ENCODE data around the gene CGB2. TPM values are rescaled to one million over a fixed set of nuclear protein-coding genes. Genes with fewer than 3 reads are reported as not detected.

CGB2 gene
- total RNA-seq, 1 experiment from 2014 or later: 0.77 TPM

GRCh38 chr19:48982280-48982679, 49.4 kb upstream of the CGB2 start:
- H4K20me1 ChIP-seq (ENCODE audit: control insufficient read depth, insufficient read depth, insufficient read length): no peaks in the 10 kb centered on the region
- DNase-seq: no peak
- no peaks in the 10 kb centered on the region for H3K23me2 ChIP-seq (ENCODE audit: insufficient read length, low read depth, low read length, poor library complexity, severe bottlenecking)
- no peaks in the 10 kb centered on the region for H3K27me3 Mint-ChIP-seq (ENCODE audit: low read depth)
- no peaks in the 10 kb centered on the region for H3K27me3 ChIP-seq (ENCODE audit: insufficient read depth, low read length)
- H3K9me3 Mint-ChIP-seq: no peaks in the 10 kb centered on the region; a peak in 1 of 5 replicates
- H3T11ph ChIP-seq (ENCODE audit: low read length): no peak overlapping the region
- H2BK15ac ChIP-seq (ENCODE audit: low read depth, low read length): no peak overlapping the region
- no peak overlapping the region for H3K27ac ChIP-seq (ENCODE audit: insufficient read length, low read depth, low read length)
- H3K9me3 ChIP-seq (ENCODE audit: control insufficient read depth, low read depth, low read length): no peaks in the 10 kb centered on the region
- no peak overlapping the region for H2BK120ac ChIP-seq (ENCODE audit: low read depth, low read length, poor library complexity, severe bottlenecking)
- peaks cover 22 to 67% (median 51%) of the 10 kb centered on the region in 3 experiments for H3K36me3 Mint-ChIP-seq (ENCODE audit: insufficient read depth in 1 of 3, low read depth in 3 of 3)
- H3K4me2 ChIP-seq (ENCODE audit: insufficient read depth, insufficient read length, low read length): no peak overlapping the region
- H4K91ac ChIP-seq (ENCODE audit: insufficient read length, low read depth, low read length): no peak overlapping the region
- H3K79me1 ChIP-seq (ENCODE audit: insufficient read depth, low read depth, low read length, poor library complexity, severe bottlenecking): no peaks in the 10 kb centered on the region
- H3K4ac ChIP-seq (ENCODE audit: low read depth, low read length): no peak overlapping the region
- no peak overlapping the region for H3K9ac ChIP-seq (ENCODE audit: extremely low read depth, insufficient read length, low read length)
- no CpG with 5 or more reads among the region's 9 CpGs for WGBS (ENCODE audit: extremely low coverage, insufficient read length, low lambda C conversion rate)
- H2AFZ ChIP-seq (ENCODE audit: low read length): no peak overlapping the region
- H2BK20ac ChIP-seq (ENCODE audit: low read depth, low read length, poor library complexity, severe bottlenecking): no peak overlapping the region
- no peak overlapping the region for H3K14ac ChIP-seq (ENCODE audit: insufficient read depth, low read length)
- H4K5ac ChIP-seq (ENCODE audit: insufficient read length, low read depth, low read length): no peak overlapping the region
- no peaks in the 10 kb centered on the region for H3K79me2 ChIP-seq (ENCODE audit: insufficient read depth, low read length)
- H3K56ac ChIP-seq (ENCODE audit: insufficient read length, low read depth, low read length): no peak overlapping the region
- no peak overlapping the region for H2BK12ac ChIP-seq (ENCODE audit: insufficient read length, low read depth, low read length)
- H3K4me1 ChIP-seq (ENCODE audit: insufficient read depth, low read length): no peaks in the 10 kb centered on the region
- no peak overlapping the region for H3K23ac ChIP-seq (ENCODE audit: insufficient read length, low read depth, low read length)
- H2AK5ac ChIP-seq (ENCODE audit: insufficient read length, low read length): no peak overlapping the region
- no peak overlapping the region for H3K18ac ChIP-seq (ENCODE audit: insufficient read length, low read depth, low read length)
- no peak overlapping the region for H3K4me3 Mint-ChIP-seq
- H4K8ac ChIP-seq (replicated peaks; ENCODE audit: insufficient read length, low read depth, low read length): no peak overlapping the region
- H3K27ac Mint-ChIP-seq: peak overlapping the region in 2 of 3 experiments; percentile 61 to 81; a peak in 2 of 7 replicates
- no peak for TF ChIP-seq CTCF (conservative IDR thresholded peaks at IDR 0.05)
- H3K4me1 Mint-ChIP-seq: no peaks in the 10 kb centered on the region
- H2BK5ac ChIP-seq (ENCODE audit: insufficient read length, low read length): no peak overlapping the region

Measured in H9 (cell line).